G401.6 (cell line): ENCODE data around the gene NUP43.
"Not testable (repeated sequence)": the region's sequence is repeated elsewhere in the genome, so short reads cannot be mapped to it uniquely, and the experiment has no call there.

Experiments
- FAIRE-seq: peaks from 2 replicates; lab custom pipeline; 2012; peaks lifted over from hg19 to GRCh38; lab: Jason Lieb, UNC

The NUP43 gene

GRCh38 chr6:149686230-149686629 is 60.1 kb downstream of the NUP43 start:
- FAIRE-seq, result no peak

GRCh38 chr6:149683256-149683859 is 63.0 kb downstream of the NUP43 start:
- no peak for FAIRE-seq

- FAIRE-seq, result not testable (repeated sequence)
Measured at GRCh38 chr6:149681845-149682244, 64.5 kb downstream of the NUP43 start.

- peak; percentile 74 for FAIRE-seq
Measured at GRCh38 chr6:149681209-149681608, 65.1 kb downstream of the NUP43 start.

GRCh38 chr6:149680503-149680902 is 65.8 kb downstream of the NUP43 start:
- FAIRE-seq, result no peak
